HG03025 (cell line): ENCODE results near the gene TPP1.

Source experiments
- ATAC-seq: cut with Tn5 transposase; IDR thresholded peaks from one replicate; pipeline ENCODE4 v1.9.1; 2021; ENCODE audit warnings: mild to moderate bottlenecking, moderate library complexity; ENCODE audit not compliant: unreplicated experiment, low FRiP score

TPP1 gene

DNA sequence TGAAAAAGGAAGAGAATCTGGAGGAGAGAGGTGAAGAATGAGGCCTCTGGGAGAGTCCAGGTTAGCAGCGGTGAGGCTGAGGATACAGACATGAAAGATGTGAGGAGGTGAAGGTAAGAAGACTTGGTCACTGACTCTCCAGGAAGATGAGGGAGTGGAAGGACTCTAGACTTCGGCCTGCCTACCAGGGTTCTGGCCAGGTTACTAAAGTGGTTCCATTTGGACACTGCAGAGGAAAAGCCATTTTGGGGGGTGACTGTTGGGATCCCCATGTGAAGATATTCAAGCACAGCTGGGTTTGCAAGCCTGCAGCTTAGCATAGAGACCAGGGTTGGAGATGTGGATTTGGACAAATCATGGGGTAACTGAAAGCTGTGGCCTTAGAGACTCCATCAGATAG is 28.6 kb upstream of the TPP1 start:
- no peak for ATAC-seq

DNA sequence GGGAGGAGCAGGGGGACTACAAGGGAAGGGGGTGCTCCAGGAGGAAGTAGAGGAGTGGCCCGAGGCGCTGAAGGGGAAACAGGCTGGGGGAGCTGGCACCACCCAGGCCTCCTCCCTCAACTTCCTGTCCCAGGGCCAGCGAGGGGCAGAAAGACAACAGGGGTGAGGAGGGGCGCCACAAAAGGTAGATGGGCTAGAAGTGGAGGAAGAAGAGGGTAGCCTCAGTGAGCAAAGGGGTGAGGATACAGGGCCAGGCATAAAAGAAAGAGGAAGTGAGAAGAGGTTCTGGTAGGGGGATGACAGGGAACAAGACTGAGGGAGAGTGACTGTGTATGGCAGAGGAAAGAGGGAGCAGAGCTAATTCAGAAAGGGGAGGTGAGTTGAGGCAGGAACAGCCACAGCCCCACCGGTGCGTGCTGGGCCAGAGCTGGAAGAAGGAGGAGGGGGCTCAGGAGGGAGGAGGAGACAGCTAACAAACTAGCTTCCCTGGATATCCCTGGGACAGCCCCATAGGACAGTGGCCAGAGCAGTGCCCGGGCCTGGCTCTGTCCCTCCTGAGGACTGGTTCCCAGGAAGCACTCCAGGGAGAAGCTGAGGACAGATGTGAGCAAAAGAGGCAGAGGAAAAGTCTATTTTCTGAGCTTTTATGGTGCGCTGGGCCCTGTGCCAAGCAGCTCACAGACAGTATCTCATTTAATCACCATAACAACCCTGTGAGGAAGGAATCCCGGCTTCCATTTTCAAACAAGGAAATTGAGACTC is 27.9 kb upstream of the TPP1 start:
- ATAC-seq: peak; percentile 91

DNA sequence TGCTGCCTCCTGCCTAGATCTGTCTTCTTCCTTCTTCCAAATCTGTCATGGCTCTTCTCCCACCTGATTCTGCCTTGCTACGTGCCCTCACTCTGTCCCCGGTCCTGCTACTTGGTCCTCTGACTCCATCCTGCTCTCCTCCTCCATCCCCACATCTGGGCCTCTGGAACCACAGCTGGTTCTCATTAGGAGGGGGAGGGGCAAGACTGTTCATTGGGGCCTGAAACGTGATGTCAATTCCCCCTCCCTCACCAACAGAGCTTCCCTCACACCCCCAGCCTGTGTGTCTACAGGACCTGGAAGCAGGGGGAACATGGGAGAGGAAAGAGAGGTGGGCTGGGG is 27.3 kb upstream of the TPP1 start:
- ATAC-seq: no peak

DNA sequence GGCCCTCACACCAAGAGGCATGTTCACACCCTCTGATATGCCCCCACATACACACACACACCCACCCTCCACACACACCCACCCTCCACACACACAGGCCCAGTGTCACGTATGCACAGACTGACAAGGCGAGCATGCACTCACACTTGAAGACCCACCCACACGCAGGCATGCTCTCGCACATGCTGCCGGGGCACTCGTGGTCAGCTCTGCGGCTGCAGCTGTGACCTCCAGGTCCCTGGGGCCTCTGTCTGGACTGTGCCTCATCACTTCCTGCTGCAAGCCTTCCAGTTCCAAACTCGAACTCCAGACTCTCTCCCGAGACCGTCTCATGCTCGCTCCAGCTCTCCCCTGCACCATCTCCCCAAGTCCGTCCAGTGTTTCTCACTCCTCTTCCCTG is 26.8 kb upstream of the TPP1 start:
- ATAC-seq: no peak

DNA sequence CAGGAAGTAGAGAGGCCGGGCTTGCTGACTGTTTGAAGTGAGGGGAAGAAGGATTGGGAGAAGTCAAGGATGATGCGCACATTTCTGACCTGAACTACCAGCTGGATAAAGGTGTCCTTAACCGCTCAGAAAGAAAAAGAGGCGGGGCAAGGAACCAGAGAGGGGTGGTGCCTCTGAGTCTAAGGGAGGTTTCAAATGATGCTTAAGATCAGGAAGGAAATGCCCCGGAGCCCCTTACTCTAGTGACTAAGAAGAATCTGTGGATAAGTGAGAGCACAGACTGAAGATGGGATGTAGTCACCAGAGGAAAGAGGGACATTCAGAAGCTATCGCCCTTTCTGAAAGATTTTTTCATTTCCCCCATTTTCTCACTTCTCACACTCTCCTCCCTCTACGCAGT is 23.7 kb upstream of the TPP1 start:
- no peak for ATAC-seq

DNA sequence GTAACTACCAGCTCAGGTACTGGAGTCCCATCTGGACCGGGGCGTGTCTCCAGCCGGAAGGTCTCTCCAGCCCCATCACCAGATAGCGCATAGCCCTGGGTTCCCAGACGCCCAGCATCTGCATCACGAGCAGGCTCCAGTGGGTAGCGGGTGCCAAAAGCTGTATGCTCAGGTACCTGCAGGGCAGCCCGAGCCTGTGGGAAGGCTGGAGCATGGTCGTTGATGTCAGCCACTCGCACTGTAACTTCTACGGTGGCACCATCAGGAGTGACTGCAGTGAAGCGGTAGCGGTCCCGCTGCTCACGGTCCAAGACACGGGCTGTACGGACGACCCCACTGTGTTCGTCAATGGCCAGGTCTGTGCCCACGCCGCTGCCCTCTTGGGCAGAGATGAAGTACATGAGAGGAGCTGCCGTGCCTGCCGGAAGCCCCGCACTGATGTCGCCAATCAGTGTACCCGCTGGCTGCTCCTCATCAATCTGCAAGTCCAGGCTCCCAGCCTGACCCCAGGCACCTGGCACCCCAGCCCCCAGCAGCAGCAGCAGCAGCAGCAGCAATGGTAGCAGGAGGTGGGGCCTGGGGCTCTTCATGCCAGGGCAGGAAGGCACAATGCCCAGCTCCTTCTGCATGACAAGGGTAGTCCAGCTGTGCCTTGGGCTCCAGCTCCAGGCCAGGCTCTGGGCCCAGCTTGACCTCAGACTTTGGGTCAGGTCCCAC is 21.9 kb upstream of the TPP1 start:
- ATAC-seq: no peak

DNA sequence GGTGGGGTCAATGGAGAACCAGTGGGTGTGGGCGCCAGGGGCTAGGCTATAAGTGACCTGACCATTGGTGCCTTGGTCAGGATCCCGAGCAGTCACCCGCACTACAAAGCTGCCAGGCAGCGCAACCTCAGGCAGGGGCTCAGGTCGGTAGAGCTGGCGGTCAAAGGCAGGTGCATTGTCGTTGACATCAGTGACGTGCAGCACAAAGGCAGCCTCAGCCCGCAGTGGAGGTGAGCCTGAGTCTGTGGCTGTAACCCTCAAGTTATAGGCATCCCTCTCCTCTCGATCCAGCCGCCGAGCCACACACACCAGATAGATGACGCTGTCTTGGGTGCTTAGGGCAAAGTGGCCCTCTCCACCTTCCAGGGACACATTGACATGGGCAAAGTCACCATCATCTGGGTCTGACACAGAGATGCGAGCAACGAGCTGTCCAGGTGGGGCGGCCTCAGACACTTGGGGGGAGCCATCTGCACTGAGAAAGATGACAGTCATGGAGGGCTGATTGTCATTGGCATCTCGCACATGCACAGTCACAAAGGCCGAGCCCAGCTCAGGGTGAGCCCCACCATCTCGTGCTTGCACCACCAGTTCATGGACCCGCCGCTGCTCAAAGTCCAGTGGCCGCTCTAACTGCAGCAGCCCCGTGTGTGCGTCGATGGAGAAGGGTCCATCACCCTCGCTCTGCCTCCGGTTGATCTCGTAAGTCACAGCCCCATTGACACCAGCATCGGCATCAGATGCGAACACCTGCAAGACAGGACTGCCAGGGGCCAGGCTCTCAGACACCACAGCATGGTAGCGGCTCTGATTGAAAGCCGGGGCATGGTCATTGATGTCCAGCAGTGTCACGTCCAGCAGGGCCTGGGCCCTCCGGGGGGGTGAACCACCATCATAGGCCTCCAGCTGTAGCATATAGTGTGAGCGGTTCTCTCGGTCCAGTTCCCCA is 21.1 kb upstream of the TPP1 start:
- ATAC-seq: no peak

DNA sequence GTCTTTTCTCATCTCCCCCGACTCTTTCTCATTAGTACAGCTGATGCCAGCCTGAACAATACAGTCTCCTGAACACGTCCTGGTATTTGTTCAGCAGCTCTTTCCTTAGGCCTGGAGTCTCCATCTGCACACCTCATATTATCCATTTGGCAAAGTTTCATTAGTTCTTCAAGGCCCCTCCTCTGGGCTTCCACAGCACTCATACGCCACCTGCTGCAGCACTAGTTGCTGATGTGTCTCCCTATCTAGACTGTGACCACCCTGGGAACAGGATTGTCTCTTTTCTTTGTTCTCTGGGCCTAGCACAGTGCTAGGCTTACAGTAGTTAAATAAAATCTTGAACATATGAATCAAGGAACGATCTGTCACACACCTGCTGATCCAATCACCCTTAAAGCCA is 19.2 kb upstream of the TPP1 start:
- no peak for ATAC-seq

DNA sequence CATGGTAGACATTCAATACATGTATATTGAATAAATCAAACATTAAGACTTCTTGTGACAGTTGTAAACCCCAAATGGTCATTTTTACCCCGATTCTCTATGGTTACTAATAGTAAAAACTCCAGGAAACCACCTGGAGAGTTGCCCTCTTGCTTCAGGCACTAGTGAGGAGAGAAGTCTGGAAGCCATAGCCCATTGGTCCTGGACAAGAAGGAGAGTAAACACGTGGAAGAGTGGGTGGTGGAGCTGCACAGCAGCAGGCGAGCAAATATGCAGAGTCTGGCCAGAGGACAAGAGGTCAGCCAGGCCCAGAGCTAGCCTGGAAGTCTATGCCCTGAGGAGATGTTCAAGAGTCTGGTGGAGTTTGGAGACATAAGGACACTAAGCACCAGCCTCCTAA is 18.6 kb upstream of the TPP1 start:
- ATAC-seq: no peak

DNA sequence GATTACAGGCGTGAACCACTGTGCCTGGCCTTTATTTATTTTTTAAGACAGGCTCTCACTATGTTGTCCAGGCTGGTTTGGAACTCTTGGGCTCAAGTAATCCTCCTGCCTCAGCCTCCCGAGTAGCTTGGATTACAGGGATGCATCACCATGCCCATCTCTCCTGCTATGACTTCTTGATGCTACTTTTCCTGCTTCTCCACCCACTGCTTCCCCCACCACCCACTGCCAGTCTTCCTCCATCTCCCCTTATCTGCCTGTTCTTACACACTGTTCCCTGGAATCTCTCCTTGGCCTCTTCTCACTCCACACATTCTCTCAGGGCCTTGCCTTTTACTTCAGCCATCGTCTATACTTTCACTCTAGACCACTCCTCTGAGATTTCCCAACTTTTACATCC is 17.3 kb upstream of the TPP1 start:
- no peak for ATAC-seq

DNA sequence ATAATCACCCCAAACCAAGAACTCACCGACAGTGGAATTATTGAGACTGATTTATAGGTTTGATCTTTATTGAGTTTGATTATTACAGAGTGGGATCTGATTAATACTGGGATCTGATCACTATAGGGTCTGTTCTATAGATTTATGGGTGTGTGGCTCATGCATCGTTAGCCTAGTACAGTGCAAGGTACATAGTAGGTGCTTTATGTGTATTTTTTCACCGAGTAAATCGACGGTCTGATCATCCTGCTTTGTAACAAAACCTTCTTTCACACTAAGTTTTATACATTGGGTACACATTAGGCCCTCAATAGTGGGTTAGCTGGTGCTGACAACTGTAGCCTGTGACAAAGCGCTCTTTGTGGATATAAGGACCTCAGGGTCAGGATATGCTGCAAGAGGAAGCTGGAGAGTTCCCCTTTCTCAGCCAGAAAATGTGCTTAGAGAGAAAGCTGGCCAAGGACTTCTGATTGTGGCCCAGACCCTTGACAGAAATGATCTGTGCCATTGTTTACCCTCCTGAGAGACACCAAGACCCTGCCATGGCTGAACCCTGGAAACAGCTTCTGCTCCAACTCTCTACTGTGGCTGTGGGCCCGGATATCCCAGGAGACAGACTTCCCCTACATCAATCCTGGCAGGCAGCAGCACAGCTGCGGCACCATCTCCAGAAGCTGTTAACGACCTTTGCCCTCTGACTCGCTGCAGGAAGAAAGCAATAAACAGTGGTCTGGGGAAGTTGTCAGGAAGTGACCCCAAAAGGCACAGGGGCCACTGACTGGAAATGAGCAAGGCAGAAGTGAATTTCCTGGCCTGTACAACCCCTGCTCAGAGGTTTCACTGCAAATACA is 16.1 kb upstream of the TPP1 start:
- no peak for ATAC-seq

DNA sequence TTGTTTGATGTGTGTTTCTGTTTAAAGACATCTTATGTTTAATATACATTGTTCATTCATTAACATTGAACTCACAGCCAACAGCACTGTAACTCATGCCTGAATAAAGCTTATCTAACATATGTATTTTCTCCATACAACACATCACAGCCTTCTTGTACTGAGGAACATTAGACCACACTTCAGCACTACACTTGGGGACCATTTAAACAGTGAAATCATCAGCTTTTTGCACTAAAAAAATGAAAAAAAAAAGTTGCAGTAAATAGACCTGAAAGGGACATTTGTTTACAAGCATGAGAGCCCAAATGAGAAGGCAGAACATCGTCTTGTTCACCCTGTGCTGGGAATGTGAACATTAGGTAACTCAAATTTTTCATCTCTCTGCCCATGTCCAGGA is 15.3 kb upstream of the TPP1 start:
- ATAC-seq: no peak

DNA sequence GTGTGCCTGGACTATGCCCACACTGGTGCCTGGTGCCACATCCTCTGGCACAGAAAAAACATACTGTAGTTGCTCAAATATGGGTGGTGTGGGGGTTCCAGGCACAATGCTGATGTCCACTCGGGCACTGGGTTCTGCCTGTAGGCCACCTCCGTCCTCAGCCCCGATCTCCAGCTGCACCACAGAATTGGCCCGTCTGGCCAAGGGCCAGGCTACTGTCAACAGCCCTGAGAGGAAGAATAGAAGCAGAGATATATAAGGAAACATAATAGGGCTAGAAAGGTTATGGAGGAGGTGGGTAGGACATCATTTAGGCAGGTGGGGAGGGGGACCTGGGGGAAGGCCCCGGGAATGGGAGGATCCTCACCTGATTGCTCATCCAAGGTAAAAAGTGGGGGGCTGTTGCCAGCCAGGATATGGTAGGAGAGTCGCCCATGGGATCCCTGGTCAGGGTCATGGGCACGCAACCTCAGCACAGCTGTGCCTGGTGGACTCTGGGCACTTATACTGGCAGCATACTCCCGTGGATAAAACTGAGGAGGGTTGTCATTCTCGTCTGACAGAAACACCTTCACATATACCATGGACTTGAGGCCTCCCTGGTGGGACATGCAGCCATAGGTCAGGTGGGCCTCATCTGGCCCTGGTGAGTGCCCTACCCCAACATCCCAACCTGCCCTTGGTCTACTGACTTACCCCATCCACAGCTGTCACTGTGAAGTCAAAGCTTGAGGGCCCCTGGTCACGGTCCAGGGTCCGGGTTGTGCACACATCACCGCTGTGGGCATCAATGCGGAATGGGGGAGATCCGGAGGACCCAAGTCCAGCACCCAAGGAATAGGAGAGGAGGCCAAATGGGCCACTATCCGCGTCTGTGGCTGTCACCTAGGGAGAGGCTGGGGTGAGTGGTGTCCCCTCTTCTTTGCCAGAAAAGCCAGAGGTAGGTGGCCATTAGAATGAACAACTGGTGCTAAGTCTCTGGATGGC is 14.5 kb upstream of the TPP1 start:
- no peak for ATAC-seq

DNA sequence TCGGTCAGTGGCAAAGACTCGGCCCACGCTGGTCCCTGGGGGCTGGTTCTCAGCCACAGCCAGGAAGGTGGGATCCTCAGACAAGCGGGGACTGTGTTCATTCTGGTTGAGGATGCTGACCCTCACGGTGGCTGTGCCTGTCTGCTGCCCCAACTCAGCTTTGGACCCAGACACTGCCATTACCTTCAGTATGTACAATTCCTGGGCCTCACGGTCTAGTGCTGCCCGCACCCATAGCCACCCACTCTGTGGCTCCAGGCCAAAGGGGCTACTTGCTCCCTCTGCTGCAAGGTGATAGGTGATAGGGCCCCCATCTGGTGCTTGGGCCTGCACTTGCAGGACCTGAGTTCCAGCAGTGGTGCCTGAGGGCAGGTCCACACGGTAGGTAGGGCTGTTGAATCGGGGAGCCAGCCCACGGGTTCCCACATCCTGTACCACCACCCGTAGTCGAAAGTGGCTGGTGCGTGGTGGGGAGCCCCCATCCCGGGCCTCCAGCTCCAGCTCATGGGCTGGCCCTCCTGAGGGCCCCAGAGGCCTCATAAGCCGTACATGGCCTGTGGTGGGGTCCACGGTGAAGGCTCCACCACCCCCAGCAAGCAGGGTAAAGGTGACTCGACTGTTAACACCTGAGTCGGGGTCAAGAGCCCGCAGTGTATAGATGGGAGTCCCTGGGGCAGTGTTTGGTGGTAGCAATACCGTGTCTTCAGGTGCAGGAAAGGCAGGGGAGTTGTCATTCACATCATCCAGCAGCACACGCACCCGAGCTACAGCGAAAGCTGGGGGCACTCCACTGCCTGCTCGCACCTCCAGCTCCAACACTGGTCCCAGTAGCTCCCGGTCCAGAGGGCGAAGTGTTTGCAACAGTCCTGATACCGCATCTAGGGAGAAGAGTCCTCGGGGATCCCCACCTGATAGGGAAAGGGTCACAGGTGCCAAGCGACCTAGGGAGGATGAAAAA is 13.2 kb upstream of the TPP1 start:
- no peak for ATAC-seq

DNA sequence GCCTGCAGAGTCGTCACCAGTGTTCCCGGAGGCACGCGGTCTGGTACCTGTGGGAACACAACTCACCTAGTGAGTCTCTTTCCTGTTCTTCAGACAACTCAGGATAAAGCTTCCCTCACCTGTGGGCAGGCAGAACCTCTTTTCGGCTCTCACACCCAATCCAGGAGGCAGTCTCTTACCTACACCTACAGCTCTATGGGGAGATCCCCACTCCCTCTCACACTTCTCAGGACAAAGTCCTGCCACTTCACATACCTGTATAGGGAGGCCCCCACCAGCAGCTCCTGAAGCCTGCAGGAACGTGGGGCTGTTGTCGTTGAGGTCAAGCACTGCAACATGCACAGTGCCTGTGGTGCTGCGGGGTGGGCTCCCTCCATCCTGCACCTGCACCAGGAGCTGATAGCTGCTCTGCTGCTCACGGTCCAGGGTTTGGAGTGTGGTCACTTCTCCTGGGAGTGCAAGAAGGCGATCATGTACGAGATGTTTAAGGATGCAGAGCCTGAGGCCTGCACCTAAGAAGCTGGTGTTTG is 12.2 kb upstream of the TPP1 start:
- ATAC-seq: no peak

DNA sequence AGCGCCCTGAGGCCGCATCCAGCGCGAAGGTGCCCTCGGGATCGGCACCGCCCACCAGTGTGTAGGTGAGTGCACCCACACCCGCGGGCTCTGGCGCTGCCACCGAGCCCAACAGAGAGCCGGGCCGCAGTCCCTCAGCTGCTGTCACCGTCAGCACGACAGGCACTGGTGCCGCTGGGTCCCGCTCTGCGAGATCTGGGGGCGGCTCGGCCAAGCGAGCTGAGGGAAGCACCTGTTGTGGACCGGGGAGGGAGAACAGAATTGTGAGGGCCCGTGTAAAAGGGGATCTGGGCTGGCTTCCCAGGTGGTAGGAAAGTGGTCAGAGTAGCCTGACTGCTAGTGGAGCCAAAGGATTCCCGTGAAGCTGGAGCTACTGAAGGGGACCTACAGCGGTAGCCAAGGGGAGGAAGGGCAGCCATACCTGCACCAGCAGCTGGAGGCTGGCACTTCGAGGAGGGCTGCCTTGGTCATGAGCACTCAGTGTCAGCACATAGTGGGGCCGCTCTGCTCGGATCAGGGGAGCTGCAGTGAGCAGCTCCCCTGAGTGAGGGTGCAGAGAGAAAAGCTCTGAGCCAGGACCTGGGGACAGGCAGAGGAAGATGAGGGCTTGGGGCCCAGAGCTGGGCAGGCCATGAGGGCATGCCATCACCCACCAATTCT is 11.5 kb upstream of the TPP1 start:
- ATAC-seq: no peak

DNA sequence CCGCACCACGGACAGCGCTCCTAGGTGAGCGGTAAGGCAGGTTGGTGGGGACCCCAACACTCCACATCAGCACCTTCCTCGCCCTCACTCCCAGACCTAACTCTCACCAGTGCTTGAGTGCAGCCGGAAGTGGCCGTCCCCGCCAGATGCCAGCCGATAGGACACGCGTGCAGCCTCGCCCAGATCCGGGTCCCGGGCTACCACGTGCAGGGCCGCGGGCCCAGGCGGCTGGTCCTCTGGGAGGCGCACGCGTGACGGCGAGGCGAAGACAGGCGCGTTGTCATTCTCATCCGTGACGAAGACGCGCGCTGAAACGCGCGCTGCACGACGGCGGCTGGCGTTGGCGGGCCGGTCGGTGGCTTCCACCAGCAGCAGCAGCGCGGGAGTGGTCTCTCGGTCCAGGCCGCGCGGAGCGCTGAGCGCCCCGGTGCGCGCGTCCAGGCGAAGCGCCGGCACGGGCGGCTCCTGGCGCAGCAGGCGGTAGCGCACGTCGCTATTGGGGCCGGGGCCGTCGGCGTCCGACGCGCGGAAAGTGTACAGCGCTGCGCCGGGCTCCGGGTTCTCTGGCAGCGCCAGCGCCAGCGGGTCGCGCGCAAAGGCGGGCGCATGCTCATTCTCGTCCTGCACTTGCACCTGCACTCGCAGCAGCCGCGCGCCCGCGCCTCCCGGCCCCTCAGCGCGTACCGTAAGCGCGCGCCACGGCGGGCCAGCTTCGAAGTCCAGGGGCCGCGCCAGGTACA is 10.8 kb upstream of the TPP1 start:
- no peak for ATAC-seq
